Loucy (cell line): ENCODE measurements around the gene ADAM30.

ENCODE experiments used
- H2AFZ ChIP-seq: fragments of 200-600 bp; sonication (generic); 2 replicates; pipeline ENCODE4 v1.6.0; 2016; ENCODE audit warnings: antibody characterized with exemption, mild to moderate bottlenecking, low read length, moderate library complexity
- H3F3A ChIP-seq: fragments of 200-600 bp; 2 replicates; pipeline ENCODE4 v1.6.0; 2016; ENCODE audit warnings: antibody characterized with exemption, low read depth, mild to moderate bottlenecking
- H3K27me3 ChIP-seq: fragments of 200-600 bp; sonication (generic); 2 replicates; pipeline ENCODE4 v1.6.1; 2014; ENCODE audit warnings: low read length, mild to moderate bottlenecking; ENCODE audit not compliant: insufficient read depth, poor library complexity, severe bottlenecking
- H3K36me3 ChIP-seq: fragments of 200-600 bp; sonication (generic); 2 replicates; pipeline ENCODE4 v1.6.1; 2016; ENCODE audit warnings: low read length; ENCODE audit not compliant: insufficient read depth
- H3K4me1 ChIP-seq: fragments of 200-600 bp; sonication (generic); 2 replicates; pipeline ENCODE4 v1.5.1; 2014; ENCODE audit warnings: low read length, mild to moderate bottlenecking; ENCODE audit not compliant: insufficient read depth, poor library complexity, severe bottlenecking
- H3K4me2 ChIP-seq: fragments of 200-600 bp; sonication (generic); 2 replicates; pipeline ENCODE4 v1.6.0; 2014; ENCODE audit warnings: antibody characterized with exemption, low read length, low read depth, mild to moderate bottlenecking; ENCODE audit not compliant: poor library complexity, severe bottlenecking
- H3K4me3 ChIP-seq: fragments of 200-600 bp; sonication (generic); 2 replicates; pipeline ENCODE4 v1.5.1; 2014; ENCODE audit warnings: low read length, mild to moderate bottlenecking, mixed read lengths; ENCODE audit not compliant: poor library complexity, severe bottlenecking
- H3K79me2 ChIP-seq: fragments of 200-600 bp; sonication (generic); 2 replicates; pipeline ENCODE4 v1.6.1; 2014; ENCODE audit warnings: low read length; ENCODE audit not compliant: insufficient read depth
- H3K9ac ChIP-seq: fragments of 200-600 bp; sonication (generic); 2 replicates; pipeline ENCODE4 v1.6.0; 2014; ENCODE audit warnings: mild to moderate bottlenecking, low read depth, low read length, moderate library complexity; ENCODE audit not compliant: poor library complexity, severe bottlenecking
- H3K9me2 ChIP-seq: fragments of 200-600 bp; sonication (generic); replicated peaks from 2 replicates; pipeline ENCODE4 v1.6.1; 2016; ENCODE audit warnings: low read depth, low read length, mixed read lengths
- H3K9me3 ChIP-seq: fragments of 200-600 bp; sonication (generic); 2 replicates; pipeline ENCODE4 v1.6.1; 2014; ENCODE audit warnings: mild to moderate bottlenecking, antibody characterized with exemption, low read length, low read depth; ENCODE audit not compliant: insufficient read depth
- H4K20me1 ChIP-seq: fragments of 200-600 bp; sonication (generic); 2 replicates; pipeline ENCODE4 v1.6.0; 2014; ENCODE audit warnings: antibody characterized with exemption, low read length, mild to moderate bottlenecking; ENCODE audit not compliant: insufficient read depth, poor library complexity, severe bottlenecking
- CTCF ChIP-seq: fragments of 200-600 bp; sonication (generic); conservative IDR thresholded peaks from 2 replicates; pipeline ENCODE4 v1.5.1; 2014; ENCODE audit warnings: mild to moderate bottlenecking, antibody characterized with exemption, low read length
- EZH2phosphoT487 ChIP-seq: fragments of 200-600 bp; IDR thresholded peaks from 2 replicates; pipeline ENCODE4 v1.6.1; 2018; ENCODE audit warnings: antibody characterized with exemption, mild to moderate bottlenecking, moderate library complexity, borderline replicate concordance

Gene ADAM30

GRCh38 chr1:119919241-119919640 lies 22.9 kb upstream of the ADAM30 start:
- no peak for TF ChIP-seq EZH2phosphoT487
- TF ChIP-seq CTCF, result no peak
- H3K79me2 ChIP-seq, result no peaks in the 10 kb centered on the region
- no peaks in the 10 kb centered on the region for H3K27me3 ChIP-seq
- H3K9me3 ChIP-seq, result no peaks in the 10 kb centered on the region
- H4K20me1 ChIP-seq, result no peaks in the 10 kb centered on the region
- H3K9ac ChIP-seq, result no peak overlapping the region
- H3K4me2 ChIP-seq, result no peak overlapping the region
- no peaks in the 10 kb centered on the region for H3K4me1 ChIP-seq
- peaks cover 98% of the 10 kb centered on the region; the same call in 1 of the 2 replicates for H3K36me3 ChIP-seq
- no peaks in the 10 kb centered on the region for H3K9me2 ChIP-seq
- H2AFZ ChIP-seq, result no peak overlapping the region
- no peaks in the 10 kb centered on the region for H3F3A ChIP-seq
- H3K4me3 ChIP-seq, result no peak overlapping the region

GRCh38 chr1:119918301-119918700 lies 22.0 kb upstream of the ADAM30 start:
- Histone ChIP-seq H3K79me2 (no peaks in the 10 kb centered on the region), H2AFZ (no peak overlapping the region), H3F3A (no peaks in the 10 kb centered on the region), H3K9ac (no peak overlapping the region), H3K4me2 (no peak overlapping the region), H3K4me1 (no peaks in the 10 kb centered on the region), H4K20me1 (no peaks in the 10 kb centered on the region), H3K36me3 (peaks cover 96% of the 10 kb centered on the region; the same call in 1 of the 2 replicates), H3K4me3 (no peak overlapping the region), H3K9me2 (no peaks in the 10 kb centered on the region), H3K9me3 (no peaks in the 10 kb centered on the region), H3K27me3 (no peaks in the 10 kb centered on the region)
- TF ChIP-seq EZH2phosphoT487, result no peak
- no peak for TF ChIP-seq CTCF

GRCh38 chr1:119917304-119918055 lies 21.2 kb upstream of the ADAM30 start:
- H3K4me1 ChIP-seq, result no peaks in the 10 kb centered on the region
- H3K9me2 ChIP-seq, result no peaks in the 10 kb centered on the region
- no peak overlapping the region for H3K9ac ChIP-seq
- H4K20me1 ChIP-seq, result no peaks in the 10 kb centered on the region
- TF ChIP-seq CTCF, result no peak
- TF ChIP-seq EZH2phosphoT487, result no peak
- no peaks in the 10 kb centered on the region for H3K79me2 ChIP-seq
- no peak overlapping the region for H3K4me2 ChIP-seq
- H3K36me3 ChIP-seq, result peaks cover 88% of the 10 kb centered on the region; the same call in 1 of the 2 replicates
- H3K9me3 ChIP-seq, result no peaks in the 10 kb centered on the region
- H3F3A ChIP-seq, result no peaks in the 10 kb centered on the region
- no peaks in the 10 kb centered on the region for H3K27me3 ChIP-seq
- H2AFZ ChIP-seq, result no peak overlapping the region
- H3K4me3 ChIP-seq, result no peak overlapping the region
